Urinary bladder (tissue), 4 donors: ENCODE data around the gene OR10H4. TPM values are rescaled to one million over a fixed set of nuclear protein-coding genes. Genes with fewer than 3 reads are reported as not detected.
"Not testable (repeated sequence)": the region's sequence is repeated elsewhere in the genome, so short reads cannot be mapped to it uniquely, and the experiment has no call there.

ENCODE experiments used
- DNase-seq: peaks from one replicate; pipeline ENCODE4 v3.0.0-alpha.2; 2015; ENCODE audit errors: extremely low spot score
- H3K27ac ChIP-seq: one replicate; pipeline ENCODE4 v1.5.1; 2013; ENCODE audit warnings: low read depth, mild to moderate bottlenecking, moderate library complexity
- H3K36me3 ChIP-seq: one replicate; pipeline ENCODE4 v1.6.1; 2013; ENCODE audit warnings: mild to moderate bottlenecking, moderate library complexity; ENCODE audit not compliant: insufficient read depth
- H3K4me1 ChIP-seq: one replicate; pipeline ENCODE4 v1.6.1; 2013; ENCODE audit warnings: mild to moderate bottlenecking, moderate library complexity; ENCODE audit not compliant: insufficient read depth
- H3K4me3 ChIP-seq: one replicate; pipeline ENCODE4 v1.5.1; 2013; ENCODE audit warnings: low read depth, low read length
- WGBS: extraction: QIAGEN DNeasy Blood & Tissue Kit; methylation state at CpG from one replicate; pipeline ENCODE4 v1.1.7; 2013; 5-methylcytosine and 5-hydroxymethylcytosine counted together
- polyA plus RNA-seq: library from polyadenylated mRNA; stranded (reverse); fragments of 200-250 nt; gene quantifications from one replicate; pipeline ENCODE4 v1.2.3, GENCODE V29; 2013
- total RNA-seq: library from RNA; depleted of rRNA; stranded (reverse); fragments of >200 nt; gene quantifications from one replicate; pipeline ENCODE4 v1.2.3, GENCODE V29; 2014
- donor health status: healthy with polysubstance abuse.
- donor health status: healthy.

OR10H4 gene
- total and polyA plus RNA-seq, 2 donors, result not detected

- H3K27ac ChIP-seq, DNase-seq, H3K4me1 ChIP-seq, H3K4me3 ChIP-seq, H3K36me3 ChIP-seq: not testable (repeated sequence)
Measured at GRCh38 chr19:15972043-15972442, 23.2 kb downstream of the OR10H4 start.

- Histone ChIP-seq H3K27ac (no peak overlapping the region), H3K4me3 (no peak overlapping the region), H3K36me3 (no peaks in the 10 kb centered on the region), H3K4me1 (no peaks in the 10 kb centered on the region)
- no peak for DNase-seq
- WGBS, result 53% methylated on average over 5 of the region's 5 CpGs
Measured at GRCh38 chr19:15974856-15975255, 26.0 kb downstream of the OR10H4 start.

DNA sequence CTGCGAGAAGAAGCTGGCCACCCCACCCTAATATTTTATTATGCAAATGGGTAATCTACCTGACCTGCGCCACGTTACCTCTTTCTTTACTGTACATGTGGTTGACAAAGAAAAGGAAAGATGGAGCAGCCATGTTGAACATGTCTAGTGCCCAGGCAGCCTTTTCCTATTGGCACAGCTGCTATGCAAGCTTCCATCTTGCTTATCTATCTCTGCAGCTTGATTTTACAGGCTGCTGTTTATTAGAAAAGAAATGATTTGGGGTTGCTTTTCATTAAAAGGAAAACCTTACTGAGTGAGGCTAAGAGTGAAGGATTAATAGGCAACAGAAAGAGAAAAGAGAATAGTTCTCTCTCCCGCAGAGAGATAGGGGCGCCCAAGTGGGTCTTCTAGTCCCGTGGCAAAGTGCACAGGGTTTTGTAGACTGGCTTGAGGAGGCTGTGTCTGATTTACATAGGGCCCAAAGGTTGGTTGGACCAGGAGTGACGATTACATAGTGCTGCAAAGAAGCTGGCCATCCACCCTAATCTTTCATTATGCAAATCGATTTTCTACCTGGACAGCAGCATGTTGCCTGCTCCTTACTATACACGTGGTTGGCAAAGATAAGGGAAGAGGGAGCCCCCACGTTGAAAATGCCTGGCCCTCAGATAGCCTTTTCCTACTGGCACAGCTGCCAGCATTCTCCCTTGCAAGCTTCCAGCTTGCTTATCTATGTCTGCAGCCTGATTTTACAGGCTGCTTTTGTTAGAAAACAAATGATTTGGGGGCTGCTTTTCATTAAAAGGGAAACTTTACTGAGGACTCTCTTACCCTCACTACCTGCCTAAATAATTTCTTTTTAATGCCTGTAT is 28.3 kb downstream of the OR10H4 start:
- H3K36me3 ChIP-seq, result no peaks in the 10 kb centered on the region
- H3K4me3 ChIP-seq, result no peak overlapping the region
- no peak for DNase-seq
- H3K4me1 ChIP-seq, result no peaks in the 10 kb centered on the region
- no peak overlapping the region for H3K27ac ChIP-seq
- 41% methylated on average over 10 of the region's 10 CpGs for WGBS

- no peak overlapping the region for H3K4me3 ChIP-seq
- H3K36me3 ChIP-seq, result no peaks in the 10 kb centered on the region
- H3K27ac ChIP-seq, result no peak overlapping the region
- H3K4me1 ChIP-seq, result no peaks in the 10 kb centered on the region
- WGBS, result 64% methylated on average over 7 of the region's 7 CpGs
- DNase-seq, result no peak
Measured at GRCh38 chr19:15977690-15978089, 28.9 kb downstream of the OR10H4 start.

- 73% methylated on average over 4 of the region's 4 CpGs for WGBS
- Histone ChIP-seq H3K27ac (no peak overlapping the region), H3K4me3 (no peak overlapping the region), H3K36me3 (no peaks in the 10 kb centered on the region), H3K4me1 (no peaks in the 10 kb centered on the region)
- DNase-seq, result no peak
Measured at GRCh38 chr19:15979293-15979692, 30.5 kb downstream of the OR10H4 start.

DNA sequence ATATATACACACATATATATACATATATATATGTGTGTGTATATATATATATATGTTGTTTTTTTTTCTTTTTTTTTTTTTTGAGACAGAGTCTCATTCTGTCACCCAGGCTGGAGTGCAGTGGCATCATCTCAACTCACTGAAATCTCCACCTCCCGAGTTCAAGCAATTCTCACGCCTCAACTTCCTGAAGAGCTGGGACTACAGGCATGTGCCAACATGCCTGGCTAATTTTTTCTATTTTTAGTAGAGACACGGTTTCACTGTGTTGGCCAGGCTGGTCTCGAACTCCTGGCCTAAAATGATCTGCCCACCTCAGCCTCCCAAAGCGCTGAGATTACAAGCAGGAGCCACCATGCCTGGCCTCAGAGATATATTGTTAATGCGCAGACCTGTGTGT is 37.0 kb downstream of the OR10H4 start:
- DNase-seq, H3K27ac ChIP-seq, H3K4me3 ChIP-seq, H3K36me3 ChIP-seq, H3K4me1 ChIP-seq: not testable (repeated sequence)
- WGBS, result 69% methylated on average over 6 of the region's 6 CpGs

DNA sequence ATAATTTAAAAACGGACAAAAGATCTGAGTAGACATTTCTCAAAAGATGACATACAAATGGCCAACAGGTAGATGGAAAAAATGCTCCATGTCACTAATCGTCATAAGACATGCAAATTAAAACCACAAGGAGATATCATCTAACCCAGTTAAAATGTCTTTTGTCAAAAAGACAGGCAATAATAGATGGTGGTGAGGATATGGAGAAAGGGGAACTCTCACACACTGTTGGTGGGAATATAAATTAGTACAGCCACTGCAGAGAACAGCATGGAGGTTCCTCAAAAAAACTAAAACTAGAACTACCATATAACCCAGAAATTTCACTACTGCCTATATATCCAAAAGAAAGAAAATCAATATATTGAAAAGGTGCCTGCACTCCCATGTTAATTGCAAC is 37.9 kb downstream of the OR10H4 start:
- WGBS, result 67% methylated on average over 2 of the region's 2 CpGs
- Histone ChIP-seq H3K4me1 (no peaks in the 10 kb centered on the region), H3K4me3 (no peak overlapping the region), H3K36me3 (no peaks in the 10 kb centered on the region), H3K27ac (no peak overlapping the region)
- DNase-seq, result no peak

- WGBS, result 32% methylated on average over 3 of the region's 3 CpGs
- DNase-seq, result no peak
- Histone ChIP-seq H3K36me3 (no peaks in the 10 kb centered on the region), H3K4me1 (no peaks in the 10 kb centered on the region), H3K27ac (no peak overlapping the region), H3K4me3 (no peak overlapping the region)
Measured at GRCh38 chr19:15989889-15990288, 41.1 kb downstream of the OR10H4 start.

GRCh38 chr19:15991602-15992001 is 42.8 kb downstream of the OR10H4 start:
- DNase-seq, result no peak
- no peaks in the 10 kb centered on the region for H3K4me1 ChIP-seq
- H3K36me3 ChIP-seq, result no peaks in the 10 kb centered on the region
- no peak overlapping the region for H3K4me3 ChIP-seq
- no peak overlapping the region for H3K27ac ChIP-seq

- no peak overlapping the region for H3K4me3 ChIP-seq
- WGBS, result 69% methylated on average over 5 of the region's 5 CpGs
- no peaks in the 10 kb centered on the region for H3K4me1 ChIP-seq
- H3K36me3 ChIP-seq, result no peaks in the 10 kb centered on the region
- no peak overlapping the region for H3K27ac ChIP-seq
- no peak for DNase-seq
Measured at GRCh38 chr19:15992014-15992413, 43.2 kb downstream of the OR10H4 start.

GRCh38 chr19:15995536-15995935 is 46.7 kb downstream of the OR10H4 start:
- H3K4me3 ChIP-seq, result no peak overlapping the region
- no peaks in the 10 kb centered on the region for H3K4me1 ChIP-seq
- no peaks in the 10 kb centered on the region for H3K36me3 ChIP-seq
- H3K27ac ChIP-seq, result no peak overlapping the region
- no peak for DNase-seq
- WGBS, result 58% methylated on average over 6 of the region's 6 CpGs

DNA sequence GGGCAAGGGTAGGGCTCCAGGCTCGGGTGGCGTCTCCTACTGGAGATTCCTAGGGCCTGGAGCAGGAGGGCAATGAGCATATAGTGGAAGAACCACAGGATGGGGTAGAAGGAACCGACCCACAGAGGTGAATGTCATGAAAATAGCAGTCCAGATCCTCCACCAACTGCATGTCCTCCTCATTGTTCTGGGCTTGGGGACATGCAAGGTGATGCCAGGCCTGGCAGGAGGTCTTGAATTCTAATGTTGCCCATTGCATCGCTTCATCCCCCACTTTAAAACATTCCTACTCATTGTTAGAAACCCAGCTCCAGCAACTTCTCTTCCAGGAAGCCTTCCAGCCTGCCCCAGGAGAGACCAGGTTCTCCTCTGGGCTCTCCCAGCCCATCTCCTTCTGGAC is 49.4 kb downstream of the OR10H4 start:
- Histone ChIP-seq H3K4me1 (no peaks in the 10 kb centered on the region), H3K4me3 (no peak overlapping the region), H3K36me3 (no peaks in the 10 kb centered on the region), H3K27ac (no peak overlapping the region)
- no peak for DNase-seq
- 82% methylated on average over 4 of the region's 4 CpGs for WGBS
